HepG2 (cell line): Measurements from ENCODE around the gene NFIL3. TPM values are rescaled to one million over a fixed set of nuclear protein-coding genes. Genes with fewer than 3 reads are reported as not detected.

Experiments
- ATAC-seq: fragments of 200-7000 bp; cut with Tn5 transposase; 3 replicates; pipeline ENCODE4 v1.9.1; 2020; ENCODE audit warnings: mild to moderate bottlenecking, moderate library complexity
- BruUV-seq: library from RNA; stranded (reverse); fragments of 400-500 nt; replicated peaks from 2 replicates; lab custom pipeline; 2021; lab: Mats Ljungman, UMichigan
- CTCF ChIA-PET: fragments of 300-600 bp; formaldehyde crosslinking; extraction: SDS; loops from one replicate; lab custom pipeline; 2021; ENCODE audit warnings: low total read pairs, inconsistent platforms, low intra/inter-chr PET ratio; lab: Yijun Ruan, JAX
- POLR2A ChIA-PET: fragments of 350-600 bp; sonication (Branson Sonifier 250); formaldehyde crosslinking; loops from one replicate; lab custom pipeline; 2020; ENCODE audit warnings: antibody characterized with exemption, inconsistent platforms; lab: Yijun Ruan, JAX
- DNase-seq: peaks from one replicate; pipeline ENCODE4 v3.0.0-alpha.2; 2015; ENCODE audit warnings: low spot score
- FAIRE-seq: peaks from 3 replicates; lab custom pipeline; 2011; peaks lifted over from hg19 to GRCh38; lab: Jason Lieb, UNC
- H2AFZ ChIP-seq: one replicate; pipeline ENCODE4 v1.6.1; 2011; ENCODE audit warnings: low read length, inconsistent platforms
- H3K27ac ChIP-seq: fragments of 300-600 bp; 3 replicates; pipeline ENCODE4 v1.8.0; 2011; ENCODE audit warnings: mixed run types, mild to moderate bottlenecking, mixed read lengths, low read length, inconsistent platforms; ENCODE audit not compliant: insufficient read depth; ENCODE audit errors: extremely low read length
- H3K27me3 ChIP-seq, 2 experiments: fragments of 200-600 bp in 1 of 2; 2 replicates in 1 of 2; 3 replicates in 1 of 2; pipeline versions ENCODE4 v1.6.0 to v1.8.0; 2011; ENCODE audit warnings: low read length in 2 of 2, mild to moderate bottlenecking in 2 of 2, moderate library complexity in 2 of 2, inconsistent platforms in 1 of 2; ENCODE audit not compliant: insufficient read depth in 2 of 2, control insufficient read depth in 1 of 2
- H3K36me3 ChIP-seq, 2 experiments: fragments of 200-600 bp in 1 of 2; replicated peaks in 1 of 2; 2 replicates in 1 of 2; 3 replicates in 1 of 2; pipeline versions ENCODE4 v1.5.1 to v1.8.0; 2011; ENCODE audit warnings: low read length in 2 of 2, inconsistent platforms in 1 of 2; ENCODE audit not compliant: insufficient read depth in 2 of 2, control insufficient read depth in 1 of 2
- H3K4me1 ChIP-seq: 2 replicates; pipeline ENCODE4 v1.5.1; 2012; ENCODE audit warnings: low read length, inconsistent platforms; ENCODE audit not compliant: insufficient read depth
- H3K4me2 ChIP-seq: 2 replicates; pipeline ENCODE4 v1.6.0; 2011; ENCODE audit warnings: low read depth, low read length, inconsistent platforms
- H3K4me3 ChIP-seq, 3 experiments: fragments of 200-600 bp in 1 of 3; sonication (generic), shearing (Covaris generic) in 1 of 3; replicated peaks in 1 of 3; 2 replicates each; pipeline ENCODE4 v1.5.1; 2011 to 2016; ENCODE audit warnings: low read length in 3 of 3, inconsistent platforms in 2 of 3, low read depth in 2 of 3, mild to moderate bottlenecking in 2 of 3, control low read depth in 1 of 3, mixed read lengths in 1 of 3; ENCODE audit not compliant: insufficient read depth in 1 of 3
- H3K79me2 ChIP-seq: one replicate; pipeline ENCODE4 v1.6.1; 2011; ENCODE audit warnings: low read length, inconsistent platforms; ENCODE audit not compliant: insufficient read depth
- H3K9ac ChIP-seq: 2 replicates; pipeline ENCODE4 v1.6.0; 2011; ENCODE audit warnings: mild to moderate bottlenecking, low read depth, low read length, inconsistent platforms; ENCODE audit not compliant: insufficient read depth
- H3K9me3 ChIP-seq: 2 replicates; pipeline ENCODE4 v1.5.1; 2012; ENCODE audit warnings: mild to moderate bottlenecking, low read length
- H4K20me1 ChIP-seq: 2 replicates; pipeline ENCODE4 v1.6.0; 2011; ENCODE audit warnings: inconsistent platforms, mild to moderate bottlenecking, low read length, moderate library complexity; ENCODE audit not compliant: insufficient read depth
- ASH2L ChIP-seq: fragments of 300-600, 200-600 bp; sonication (generic); IDR thresholded peaks from 2 replicates; pipeline ENCODE4 v1.7.0; 2017; ENCODE audit warnings: low read depth, mild to moderate bottlenecking, moderate library complexity, mixed read lengths, low read length; ENCODE audit not compliant: insufficient read length
- EHMT2 ChIP-seq: fragments of 200-600 bp; sonication (generic); IDR thresholded peaks from 2 replicates; pipeline ENCODE4 v1.7.0; 2017; ENCODE audit warnings: antibody characterized with exemption, low read depth, low read length, borderline replicate concordance
- HMG20A ChIP-seq: IDR thresholded peaks from 2 replicates; pipeline ENCODE4 v1.6.1; 2016; ENCODE audit warnings: borderline replicate concordance
- KDM2A ChIP-seq: sonication (generic); formaldehyde crosslinking; IDR thresholded peaks from 2 replicates; pipeline ENCODE4 v1.4.0; 2020; ENCODE audit warnings: low read depth, missing genetic modification reagents, borderline replicate concordance
- MLX ChIP-seq: IDR thresholded peaks from 2 replicates; pipeline ENCODE4 v1.6.1; 2016
- MTERF4 ChIP-seq: sonication (generic); formaldehyde crosslinking; IDR thresholded peaks from 2 replicates; pipeline ENCODE4 v1.8.0; 2023; ENCODE audit warnings: mild to moderate bottlenecking, missing genetic modification reagents
- RXRB ChIP-seq: IDR thresholded peaks from 2 replicates; pipeline ENCODE4 v1.6.1; 2016; ENCODE audit warnings: borderline replicate concordance, missing genetic modification reagents, missing compliant biosample characterization
- ZFP90 ChIP-seq: sonication (generic); formaldehyde crosslinking; IDR thresholded peaks from 2 replicates; pipeline ENCODE4 v1.8.0; 2022; ENCODE audit warnings: missing genetic modification reagents, mild to moderate bottlenecking, inconsistent platforms, borderline replicate concordance
- ZHX1 ChIP-seq: sonication (generic); formaldehyde crosslinking; IDR thresholded peaks from 2 replicates; pipeline ENCODE4 v1.8.1; 2022; ENCODE audit warnings: low read depth, mild to moderate bottlenecking, missing genetic modification reagents
- ZNF101 ChIP-seq: sonication (generic); formaldehyde crosslinking; IDR thresholded peaks from 2 replicates; pipeline ENCODE4 v1.4.0; 2020; ENCODE audit warnings: mild to moderate bottlenecking, low read depth, missing genetic modification reagents, borderline replicate concordance
- ZNF160 ChIP-seq: sonication (generic); formaldehyde crosslinking; IDR thresholded peaks from 2 replicates; pipeline ENCODE4 v1.8.0; 2022; ENCODE audit warnings: mild to moderate bottlenecking, inconsistent platforms, missing genetic modification reagents
- ZNF292 ChIP-seq: sonication (generic); formaldehyde crosslinking; IDR thresholded peaks from 2 replicates; pipeline ENCODE4 v1.8.1; 2022; ENCODE audit warnings: mild to moderate bottlenecking, low read depth, missing genetic modification reagents, borderline replicate concordance
- ZNF761 ChIP-seq: sonication (generic); formaldehyde crosslinking; conservative IDR thresholded peaks from 2 replicates; pipeline ENCODE4 v1.4.0; 2020; ENCODE audit warnings: mild to moderate bottlenecking, missing genetic modification reagents
- ZNF776 ChIP-seq: sonication (generic); formaldehyde crosslinking; IDR thresholded peaks from 2 replicates; pipeline ENCODE4 v1.4.0; 2020; ENCODE audit warnings: mild to moderate bottlenecking, missing genetic modification reagents
- ZNF782 ChIP-seq: sonication (generic); formaldehyde crosslinking; IDR thresholded peaks from 2 replicates; pipeline ENCODE4 v1.4.0; 2020; ENCODE audit warnings: missing genetic modification reagents, mild to moderate bottlenecking, borderline replicate concordance
- WGBS: methylation state at CpG from one replicate; pipeline ENCODE4 v1.1.6; 2017; ENCODE audit warnings: low lambda C conversion rate; 5-methylcytosine and 5-hydroxymethylcytosine counted together
- in situ Hi-C: cut with HindIII; loops from 2 replicates; pipeline ENCODE4 v1.10.0; 2017; ENCODE audit warnings: low pct_unique_long_range_greater_than_20kb; ENCODE audit not compliant: extremely low pct_ligation_motif_present
- intact Hi-C: fragments of 100-400 bp; cut with micrococcal nuclease; formaldehyde crosslinking; loops from one replicate; pipeline ENCODE4 v1.10.0; 2022; ENCODE audit not compliant: unreplicated experiment
- polyA plus RNA-seq, 8 experiments: library from polyadenylated mRNA; depleted of rRNA in 3 of 8; stranded (reverse) in 7 of 8; unstranded in 1 of 8; fragments of >200 nt; fragmentation: Illumina TruSeq in 4 of 8; extraction: Trizol in 4 of 8; gene quantifications; 2 replicates each; pipeline versions ENCODE4 v1.2.1 to v1.2.3, GENCODE V29; 2011 to 2016; ENCODE audit warnings: low read depth in 4 of 8, missing spikeins in 1 of 8, mixed read lengths in 1 of 8; ENCODE audit not compliant: insufficient read depth in 1 of 8
- total RNA-seq, 5 experiments: library from RNA; depleted of rRNA; stranded (reverse); fragments of >200 nt; fragmentation: Illumina TruSeq; extraction: Trizol; gene quantifications; 2 replicates each; pipeline ENCODE4 v1.2.3, GENCODE V29; 2016; ENCODE audit warnings: low read depth in 1 of 5

The NFIL3 gene
- total and polyA plus RNA-seq, 2 of the 13 experiments (the other 11 are each of a cell fraction or from before 2014, with no cell fraction given), result 46.6 to 54.2 TPM

- ChIA-PET POLR2A (interaction anchor here (1.6 kb wide), 1 partner anchor 10 kb away, joined by 5 read pairs; no protein-coding TSS in a partner anchor), CTCF (no interaction called here)
- Histone ChIP-seq H3K4me1 (peaks cover 67% of the 10 kb centered on the region), H3K9me3 (no peaks in the 10 kb centered on the region), H3K27me3 (no peaks in the 10 kb centered on the region), H2AFZ (no peak overlapping the region), H3K79me2 (peaks cover 62% of the 10 kb centered on the region), H3K9ac (no peak overlapping the region), H3K4me2 (no peak overlapping the region), H4K20me1 (peaks cover 91% of the 10 kb centered on the region), H3K27ac (no peak overlapping the region), H3K4me3 (no peak overlapping the region), H3K36me3 (peaks cover 18 to 51% of the 10 kb centered on the region in 2 experiments)
- DNase-seq (no peak), ATAC-seq (no peak), FAIRE-seq (no peak)
- 95% methylated on average over 12 of the region's 12 CpGs for WGBS
- TF ChIP-seq ZFP90 (CRISPR knock-in tag) (no peak), ZNF160 (CRISPR knock-in tag) (no peak)
- intact Hi-C loops, result no loop called here
- BruUV-seq, result TSS peak; percentile 45
- in situ Hi-C loops, result no loop called here
These were observed 13.5 kb downstream of the NFIL3 start for GRCh38 chr9:91410161-91410560.

- DNase-seq (no peak), FAIRE-seq (no peak), ATAC-seq (no peak)
- Histone ChIP-seq H3K27ac (no peak overlapping the region), H3K4me3 (no peak overlapping the region), H3K9me3 (no peaks in the 10 kb centered on the region), H3K27me3 (no peaks in the 10 kb centered on the region), H4K20me1 (peaks cover 74% of the 10 kb centered on the region), H3K4me1 (peaks cover 50% of the 10 kb centered on the region), H3K9ac (no peak overlapping the region), H3K79me2 (peaks cover 45% of the 10 kb centered on the region), H3K4me2 (no peak overlapping the region), H2AFZ (no peak overlapping the region), H3K36me3 (peaks cover 16 to 39% of the 10 kb centered on the region in 2 experiments)
- WGBS, result 98% methylated on average over 1 of the region's 1 CpG
- no TSS peak for BruUV-seq
- intact Hi-C loops (no loop called here), in situ Hi-C loops (no loop called here)
- ChIA-PET POLR2A (no interaction called here), CTCF (no interaction called here)
- TF ChIP-seq EHMT2 (no peak), ASH2L (no peak), MLX (CRISPR knock-in tag) (no peak), HMG20A (CRISPR knock-in tag) (no peak), ZHX1 (CRISPR knock-in tag) (no peak), ZNF782 (no peak), MTERF4 (CRISPR knock-in tag) (no peak), ZNF101 (CRISPR knock-in tag) (no peak), KDM2A (CRISPR knock-in tag) (no peak), ZNF761 (no peak), RXRB (CRISPR knock-in tag) (no peak), ZNF292 (CRISPR knock-in tag) (no peak), ZNF776 (CRISPR knock-in tag) (no peak)
These were observed 15.2 kb downstream of the NFIL3 start for GRCh38 chr9:91408475-91408874.
